SH-SY5Y (cell line): ENCODE measurements around the gene LTA4H.

ENCODE experiments used
- GATA2 ChIP-seq: IDR thresholded peaks from 2 replicates; pipeline ENCODE4 v1.6.1; 2011; ENCODE audit warnings: mild to moderate bottlenecking, low read depth, low read length
- GATA3 ChIP-seq: IDR thresholded peaks from 2 replicates; pipeline ENCODE4 v1.6.1; 2011; ENCODE audit warnings: low read depth, mild to moderate bottlenecking, low read length, moderate library complexity

DNA sequence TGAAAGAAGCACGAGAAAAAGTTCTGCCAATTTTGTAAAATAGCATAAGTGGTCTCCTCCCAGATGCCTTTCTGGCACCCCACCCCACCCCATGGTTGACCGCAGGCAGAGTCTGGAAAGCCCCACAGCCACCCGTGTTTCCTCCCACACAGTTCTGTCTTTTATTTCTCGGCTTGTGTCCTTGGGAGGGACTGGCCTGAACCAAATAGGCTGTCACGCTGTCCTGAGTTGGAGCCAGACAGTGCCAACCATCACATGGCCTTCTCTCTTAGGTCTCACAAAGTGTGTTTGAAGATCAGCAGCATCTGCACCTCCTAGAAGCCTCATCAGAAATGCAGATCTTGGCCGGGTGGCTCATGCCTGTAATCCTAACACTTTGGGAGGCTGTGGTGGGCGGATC lies 10.2 kb upstream of the LTA4H start:
- TF ChIP-seq GATA2 (no peak), GATA3 (no peak)
